Measurements from ENCODE around the gene FBXW11. TPM values are rescaled to one million over a fixed set of nuclear protein-coding genes. Genes with fewer than 3 reads are reported as not detected.

Gene FBXW11
- total RNA-seq, 1 experiment from 2014 or later, result 52.0 TPM

Other genes starting within 250 kb of the FBXW11 start
- not detected for gene SMIM23, start 220.8 kb downstream of the FBXW11 start, total RNA-seq (2021; ENCODE audit: unreplicated experiment)
- gene STK10, start 181.6 kb upstream of the FBXW11 start, total RNA-seq (2021; ENCODE audit: unreplicated experiment), result 22.9 TPM
- gene EFCAB9, start 187.5 kb upstream of the FBXW11 start, total RNA-seq (2021; ENCODE audit: unreplicated experiment), result not detected